ENCODE results near the gene MICAL3. TPM values are rescaled to one million over a fixed set of nuclear protein-coding genes. Genes with fewer than 3 reads are reported as not detected.

The MICAL3 gene
- total RNA-seq, 4 donors from 2014 or later: 15.8 to 45.4 (median 31.6) TPM

DNA sequence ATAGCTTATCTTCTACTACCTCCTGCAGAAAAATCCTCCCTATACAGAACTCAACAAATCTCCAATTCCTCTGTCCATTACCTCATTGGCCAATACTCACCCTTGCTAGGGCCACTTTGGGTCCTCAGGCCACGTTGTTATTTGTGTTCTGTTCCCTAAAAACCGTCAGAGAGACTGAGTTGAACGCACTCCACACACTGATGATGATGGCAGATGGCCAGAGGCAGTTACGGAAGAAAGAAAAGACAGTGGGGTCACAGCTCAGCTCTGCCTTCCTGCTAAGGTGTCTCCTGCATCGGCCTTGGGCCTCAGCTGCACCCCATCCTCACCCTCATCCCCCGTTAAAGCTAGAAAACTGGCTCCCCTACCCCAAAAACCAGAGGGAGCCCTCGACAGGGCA, 66.2 kb downstream of the MICAL3 start:
- TF ChIP-seq, protein P1, sequence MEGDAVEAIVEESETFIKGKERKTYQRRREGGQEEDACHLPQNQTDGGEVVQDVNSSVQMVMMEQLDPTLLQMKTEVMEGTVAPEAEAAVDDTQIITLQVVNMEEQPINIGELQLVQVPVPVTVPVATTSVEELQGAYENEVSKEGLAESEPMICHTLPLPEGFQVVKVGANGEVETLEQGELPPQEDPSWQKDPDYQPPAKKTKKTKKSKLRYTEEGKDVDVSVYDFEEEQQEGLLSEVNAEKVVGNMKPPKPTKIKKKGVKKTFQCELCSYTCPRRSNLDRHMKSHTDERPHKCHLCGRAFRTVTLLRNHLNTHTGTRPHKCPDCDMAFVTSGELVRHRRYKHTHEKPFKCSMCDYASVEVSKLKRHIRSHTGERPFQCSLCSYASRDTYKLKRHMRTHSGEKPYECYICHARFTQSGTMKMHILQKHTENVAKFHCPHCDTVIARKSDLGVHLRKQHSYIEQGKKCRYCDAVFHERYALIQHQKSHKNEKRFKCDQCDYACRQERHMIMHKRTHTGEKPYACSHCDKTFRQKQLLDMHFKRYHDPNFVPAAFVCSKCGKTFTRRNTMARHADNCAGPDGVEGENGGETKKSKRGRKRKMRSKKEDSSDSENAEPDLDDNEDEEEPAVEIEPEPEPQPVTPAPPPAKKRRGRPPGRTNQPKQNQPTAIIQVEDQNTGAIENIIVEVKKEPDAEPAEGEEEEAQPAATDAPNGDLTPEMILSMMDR (IDR thresholded peaks at IDR 0.05; ENCODE audit: low read depth): no peak

DNA sequence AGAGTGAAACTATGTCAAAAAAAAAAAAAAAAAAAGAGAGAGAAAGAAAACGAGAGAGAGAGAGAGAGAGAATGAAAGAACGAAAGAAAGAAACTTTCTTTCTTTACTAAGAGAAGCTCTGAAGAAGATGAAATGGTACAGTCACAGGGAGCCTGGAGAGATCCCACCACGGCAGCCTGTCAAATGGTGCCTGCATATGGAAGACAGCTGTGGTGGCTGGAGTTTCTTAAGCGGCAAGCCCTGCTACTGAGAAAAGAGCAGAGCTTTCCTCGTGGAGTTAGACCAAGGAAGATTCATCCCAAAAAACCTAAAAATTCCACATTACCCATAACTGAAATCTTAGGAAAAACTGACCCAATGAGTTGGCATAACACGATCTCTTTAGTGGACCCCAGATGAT, 66.7 kb downstream of the MICAL3 start:
- TF ChIP-seq, protein P1 (IDR thresholded peaks at IDR 0.05; ENCODE audit: low read depth): no peak

DNA sequence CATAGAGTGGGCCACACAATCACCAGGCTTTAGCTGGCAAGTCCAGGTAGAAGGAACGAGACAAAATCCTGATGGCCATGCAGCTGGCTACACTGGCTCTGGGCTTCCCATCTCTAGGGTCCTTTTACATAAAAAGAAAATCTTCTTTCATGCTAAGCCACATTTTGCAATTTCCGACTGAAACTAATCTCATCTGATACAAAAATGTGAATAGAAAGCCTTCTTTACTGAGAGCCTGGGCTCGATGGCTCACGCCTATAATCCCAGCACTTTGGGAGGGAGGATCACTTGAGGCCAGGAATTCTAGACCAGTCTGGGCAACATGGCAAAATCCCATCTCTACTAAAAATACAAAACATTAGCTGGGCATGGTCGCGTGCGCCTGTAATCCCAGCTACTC, 67.2 kb downstream of the MICAL3 start:
- TF ChIP-seq, protein P1 (IDR thresholded peaks at IDR 0.05; ENCODE audit: low read depth): no peak

DNA sequence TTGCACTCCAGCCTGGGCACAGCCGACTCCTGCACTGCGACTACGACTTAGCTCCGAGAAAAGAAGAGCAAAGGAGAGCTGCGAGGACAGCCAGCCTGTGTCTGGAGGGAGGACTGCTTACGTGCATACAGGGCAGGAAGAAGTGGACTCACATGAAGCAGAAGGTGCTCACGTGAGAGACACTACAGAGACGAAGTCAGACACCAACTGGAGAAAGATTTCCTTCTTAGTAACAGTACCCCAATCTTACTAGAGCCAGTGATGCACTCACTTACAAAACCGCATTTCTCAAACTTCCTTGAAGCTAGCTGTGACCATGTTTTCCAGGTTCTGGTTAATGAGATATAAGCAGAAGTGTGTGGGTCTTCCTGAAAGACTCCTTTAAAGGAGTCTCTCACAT, 67.7 kb downstream of the MICAL3 start:
- TF ChIP-seq, protein P1 (IDR thresholded peaks at IDR 0.05; ENCODE audit: low read depth): no peak

DNA sequence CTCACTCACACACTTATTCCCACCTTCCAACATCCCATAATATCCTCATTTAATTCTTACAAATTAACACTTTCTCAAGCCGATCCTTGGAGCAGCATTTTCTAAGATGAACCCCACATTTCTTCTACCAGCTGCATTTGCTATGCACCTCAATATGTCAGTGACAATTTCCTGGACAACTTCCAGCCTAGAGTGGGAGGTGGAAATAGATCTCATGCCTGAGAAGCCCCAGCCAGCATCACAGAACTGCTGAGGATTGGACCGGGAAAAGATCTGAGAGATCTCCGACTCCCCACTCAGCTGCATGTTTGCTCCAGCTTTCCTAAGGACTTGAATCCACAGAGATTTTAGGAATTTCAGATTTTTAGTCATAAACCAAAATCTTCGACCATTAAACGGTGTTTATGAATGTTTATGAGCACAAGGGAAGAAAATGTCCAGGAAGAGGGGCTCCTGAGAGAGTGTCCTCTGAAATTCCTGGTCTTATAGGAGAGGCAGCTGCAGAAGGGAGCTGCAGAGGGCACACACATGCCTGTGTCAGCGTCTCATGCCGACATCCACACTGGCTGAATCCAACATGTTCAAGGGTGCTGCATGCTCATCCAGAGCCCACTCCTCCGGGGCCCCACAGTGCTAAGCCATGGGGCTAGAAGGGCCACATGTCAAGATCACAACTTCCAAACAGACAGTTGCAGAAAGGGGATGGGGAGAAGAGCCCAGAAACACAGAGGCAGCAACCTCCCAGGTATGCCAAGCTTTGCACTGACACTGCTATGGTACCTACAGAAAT, 68.6 kb downstream of the MICAL3 start:
- TF ChIP-seq, protein P1 (IDR thresholded peaks at IDR 0.05; ENCODE audit: low read depth): no peak

DNA sequence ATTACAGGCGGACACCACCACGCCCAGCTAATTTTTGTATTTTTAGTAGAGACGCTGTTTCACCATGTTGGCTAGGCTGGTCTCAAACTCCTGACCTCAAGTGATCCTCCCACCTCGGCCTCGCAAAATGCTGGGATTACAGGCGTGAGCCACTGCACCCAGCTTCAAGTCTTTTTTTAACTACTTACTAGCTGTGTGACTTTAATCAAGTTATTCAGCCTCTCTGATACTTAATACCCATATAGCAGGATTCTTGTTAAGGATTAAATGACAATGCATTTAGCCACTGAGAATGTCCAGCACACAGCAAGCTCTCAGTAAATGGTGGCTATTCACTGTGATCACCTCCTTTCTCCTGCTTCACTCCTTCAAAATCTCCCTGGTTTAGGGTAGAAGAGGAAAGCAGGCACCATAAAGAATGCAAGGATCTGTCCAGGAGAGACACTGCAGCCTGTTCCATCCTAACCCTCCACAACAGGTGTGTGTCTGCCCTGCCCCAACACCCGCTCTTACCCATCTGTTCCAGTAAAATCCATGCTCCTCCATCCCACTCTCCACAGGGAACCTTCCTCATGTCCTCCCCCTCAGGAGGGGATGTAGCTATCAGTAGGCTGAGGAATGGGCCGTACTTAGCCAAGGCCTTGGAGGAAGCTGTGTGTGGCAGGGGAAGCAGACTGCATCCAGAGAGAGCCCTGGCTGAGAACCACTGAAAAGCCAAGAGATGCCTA, 69.3 kb downstream of the MICAL3 start:
- TF ChIP-seq, protein P1 (IDR thresholded peaks at IDR 0.05; ENCODE audit: low read depth): no peak

DNA sequence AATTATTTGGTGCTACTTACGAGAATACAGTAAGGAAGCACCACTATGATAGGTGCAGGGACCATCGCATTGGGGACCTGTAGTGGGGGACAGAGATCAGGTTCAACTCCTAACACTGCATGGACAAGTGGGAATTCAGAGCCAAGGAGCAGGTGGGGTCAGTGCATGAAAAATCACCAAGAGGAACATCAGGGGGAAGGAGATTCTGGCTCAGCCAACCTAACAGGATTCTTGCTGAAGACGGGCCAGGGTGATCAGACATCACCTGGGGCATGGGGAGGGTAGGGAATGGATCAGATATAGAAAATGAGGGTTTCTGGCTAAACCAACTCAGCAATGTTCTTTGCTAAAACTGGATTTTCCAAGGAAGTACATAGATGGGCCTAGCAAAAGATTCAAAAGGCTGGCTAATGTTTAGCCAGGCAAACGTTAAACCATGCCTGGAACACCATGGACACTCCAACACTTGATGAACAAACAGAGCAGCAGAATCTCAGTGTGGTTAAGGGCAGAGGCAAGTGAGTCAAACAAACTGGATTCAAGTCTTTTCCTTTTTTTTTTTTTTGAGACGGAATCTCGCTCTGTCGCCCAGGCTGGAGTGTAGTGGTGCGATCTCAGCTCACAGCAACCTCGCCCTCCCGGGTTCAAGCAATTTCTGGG, 70.0 kb downstream of the MICAL3 start:
- TF ChIP-seq, protein P1 (IDR thresholded peaks at IDR 0.05; ENCODE audit: low read depth): no peak

Measured in subcutaneous adipose tissue (tissue), 4 donors.